GM12891 (cell line): ENCODE measurements around the gene KMO. TPM values are rescaled to one million over a fixed set of nuclear protein-coding genes. Genes with fewer than 3 reads are reported as not detected.
A peak's percentile ranks its signal among the peaks of the same experiment; 100 is the strongest.

Experiments used
- DNase-seq: peaks from one replicate; pipeline ENCODE4 v3.0.0; 2011; ENCODE audit warnings: low spot score; ENCODE audit not compliant: insufficient read length
- FAIRE-seq: peaks from 2 replicates; lab custom pipeline; 2011; peaks lifted over from hg19 to GRCh38; lab: Jason Lieb, UNC
- PAX5 ChIP-seq: IDR thresholded peaks from 2 replicates; pipeline ENCODE4 v1.6.1; 2011; ENCODE audit warnings: low read length, moderate library complexity, mild to moderate bottlenecking; ENCODE audit not compliant: insufficient read depth, severe bottlenecking
- POLR2A ChIP-seq: IDR thresholded peaks from 2 replicates; pipeline ENCODE4 v1.6.1; 2011; ENCODE audit warnings: low read depth, low read length, control low read depth
- POLR2AphosphoS5 ChIP-seq: IDR thresholded peaks from 2 replicates; pipeline ENCODE4 v1.6.1; 2011; ENCODE audit warnings: low read depth, low read length, control low read depth
- POU2F2 ChIP-seq: IDR thresholded peaks from 2 replicates; pipeline ENCODE4 v1.6.1; 2011; ENCODE audit warnings: low read depth, mild to moderate bottlenecking, control low read depth, low read length, moderate library complexity
- SPI1 ChIP-seq: IDR thresholded peaks from 2 replicates; pipeline ENCODE4 v1.6.1; 2011; ENCODE audit warnings: low read depth, low read length, control low read depth
- TAF1 ChIP-seq: IDR thresholded peaks from 2 replicates; pipeline ENCODE4 v1.6.1; 2011; ENCODE audit warnings: low read depth, low read length, control low read depth
- polyA plus RNA-seq: library from polyadenylated mRNA; unstranded; fragments of >200 nt; gene quantifications from one replicate; pipeline ENCODE4 v1.2.1, GENCODE V29; 2012; ENCODE audit warnings: low read depth, missing spikeins, inconsistent platforms; ENCODE audit not compliant: missing spikeins

Gene KMO
- polyA plus RNA-seq: 7.0 TPM

GRCh38 chr1:241532162-241532531, at the start of gene KMO:
Gene KMO, plus strand, starts transcription at chr1:241532378. Its CDS starts 67 bp downstream, at chr1:241532445.
- DNase-seq (no peak), FAIRE-seq (no peak)
- TF ChIP-seq POLR2A: 0 out of 2 replicates have a peak, but pooled peaks have one; percentile 18
- TF ChIP-seq SPI1: no peak

- no peak for FAIRE-seq
- no peak for DNase-seq
- TF ChIP-seq TAF1: no peak
- TF ChIP-seq PAX5: no peak
- TF ChIP-seq POU2F2: no peak
- TF ChIP-seq SPI1: no peak
Measured at GRCh38 chr1:241482761-241483250, 49.4 kb upstream of the KMO start.

GRCh38 chr1:241485145-241485544, 47.0 kb upstream of the KMO start:
- peak; percentile 62 for TF ChIP-seq PAX5
- no peak for TF ChIP-seq POLR2AphosphoS5
- no peak for TF ChIP-seq TAF1
- no peak for TF ChIP-seq POLR2A
- FAIRE-seq (no peak), DNase-seq (no peak)

GRCh38 chr1:241485554-241485992, 46.6 kb upstream of the KMO start:
- DNase-seq: peak; percentile 5
- peak; percentile 63 for FAIRE-seq
- TF ChIP-seq SPI1: no peak
- TF ChIP-seq TAF1: no peak
- no peak for TF ChIP-seq POU2F2
- no peak for TF ChIP-seq PAX5
- no peak for TF ChIP-seq POLR2AphosphoS5
- TF ChIP-seq POLR2A: no peak

GRCh38 chr1:241488739-241489138, 43.4 kb upstream of the KMO start:
- FAIRE-seq (peak; percentile 35), DNase-seq (no peak)
- no peak for TF ChIP-seq POU2F2
- no peak for TF ChIP-seq TAF1
- no peak for TF ChIP-seq PAX5
- no peak for TF ChIP-seq SPI1
- no peak for TF ChIP-seq POLR2AphosphoS5
- no peak for TF ChIP-seq POLR2A

GRCh38 chr1:241495741-241496140, 36.4 kb upstream of the KMO start:
- TF ChIP-seq TAF1 (no peak), PAX5 (no peak), POLR2AphosphoS5 (no peak), POU2F2 (no peak), SPI1 (no peak), POLR2A (no peak)
- DNase-seq (no peak), FAIRE-seq (no peak)

GRCh38 chr1:241499910-241500309, 32.3 kb upstream of the KMO start:
- TF ChIP-seq POLR2A (no peak), POU2F2 (no peak), TAF1 (no peak), SPI1 (no peak), PAX5 (no peak), POLR2AphosphoS5 (no peak)
- DNase-seq: no peak
- no peak for FAIRE-seq

GRCh38 chr1:241503444-241503843, 28.7 kb upstream of the KMO start:
- DNase-seq (no peak), FAIRE-seq (no peak)
- TF ChIP-seq POU2F2: no peak
- TF ChIP-seq SPI1: no peak

- no peak for TF ChIP-seq POU2F2
- no peak for TF ChIP-seq PAX5
- TF ChIP-seq TAF1: no peak
- TF ChIP-seq POLR2AphosphoS5: no peak
- no peak for TF ChIP-seq POLR2A
- no peak for TF ChIP-seq SPI1
- DNase-seq: no peak
- FAIRE-seq: no peak
Measured at GRCh38 chr1:241507189-241507863, 24.9 kb upstream of the KMO start.

- TF ChIP-seq PAX5 (no peak), SPI1 (peak; percentile 45)
- DNase-seq: no peak
- no peak for FAIRE-seq
Measured at GRCh38 chr1:241513378-241513777, 18.8 kb upstream of the KMO start.
